ENCODE results near the gene ELOA. TPM values are rescaled to one million over a fixed set of nuclear protein-coding genes. Genes with fewer than 3 reads are reported as not detected.

Gene ELOA
- total and polyA plus RNA-seq, 2 of the 13 experiments (the other 11 are each of a cell fraction or from before 2014, with no cell fraction given), result 14.2 to 28.5 TPM

DNA sequence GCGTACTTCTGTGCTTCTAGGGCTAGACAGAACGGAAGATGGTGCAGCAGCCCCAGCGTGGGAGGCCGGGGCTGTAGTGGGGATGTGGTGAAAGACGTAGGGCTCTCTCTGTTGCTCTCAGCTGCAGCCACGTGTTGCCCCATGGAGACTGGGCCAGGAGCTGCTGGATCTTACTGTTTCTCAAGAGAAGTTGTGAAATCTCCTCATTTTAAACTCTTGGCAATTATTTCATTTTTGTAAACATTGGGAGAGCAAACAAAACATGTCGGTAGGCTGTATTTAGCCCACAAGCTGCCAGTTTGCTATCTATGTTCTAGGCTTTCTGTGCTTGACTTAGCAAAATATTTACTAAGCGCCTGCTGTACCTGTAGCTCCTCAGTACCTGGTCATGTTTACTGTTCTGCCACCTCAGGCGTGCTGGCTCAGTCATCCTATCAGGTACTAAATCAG, 15.9 kb upstream of the ELOA start (continued):
- TF ChIP-seq, protein P1, sequence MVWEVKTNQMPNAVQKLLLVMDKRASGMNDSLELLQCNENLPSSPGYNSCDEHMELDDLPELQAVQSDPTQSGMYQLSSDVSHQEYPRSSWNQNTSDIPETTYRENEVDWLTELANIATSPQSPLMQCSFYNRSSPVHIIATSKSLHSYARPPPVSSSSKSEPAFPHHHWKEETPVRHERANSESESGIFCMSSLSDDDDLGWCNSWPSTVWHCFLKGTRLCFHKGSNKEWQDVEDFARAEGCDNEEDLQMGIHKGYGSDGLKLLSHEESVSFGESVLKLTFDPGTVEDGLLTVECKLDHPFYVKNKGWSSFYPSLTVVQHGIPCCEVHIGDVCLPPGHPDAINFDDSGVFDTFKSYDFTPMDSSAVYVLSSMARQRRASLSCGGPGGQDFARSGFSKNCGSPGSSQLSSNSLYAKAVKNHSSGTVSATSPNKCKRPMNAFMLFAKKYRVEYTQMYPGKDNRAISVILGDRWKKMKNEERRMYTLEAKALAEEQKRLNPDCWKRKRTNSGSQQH (CRISPR knock-in tag; IDR thresholded peaks at IDR 0.05; ENCODE audit: low read depth), result 0 out of 2 replicates have a peak, but pooled peaks have one; percentile 58
- TF ChIP-seq PHF21A (CRISPR knock-in tag; IDR thresholded peaks at IDR 0.05) (peak; percentile 76; the same call in 1 of the 2 replicates), HDAC2 (CRISPR knock-in tag; IDR thresholded peaks at IDR 0.05) (peak; percentile 57), NAIF1 (CRISPR knock-in tag; IDR thresholded peaks at IDR 0.05; ENCODE audit: borderline replicate concordance) (no peak), FOXJ3 (CRISPR knock-in tag; IDR thresholded peaks at IDR 0.05; ENCODE audit: borderline replicate concordance) (peak; percentile 89; the same call in 1 of the 2 replicates), PRMT3 (CRISPR knock-in tag; IDR thresholded peaks at IDR 0.05; ENCODE audit: borderline replicate concordance, low read depth) (no peak), FOXA1 (IDR thresholded peaks at IDR 0.05) (no peak), FOXA1 (CRISPR knock-in tag; IDR thresholded peaks at IDR 0.05) (peak; percentile 70), MEF2D (CRISPR knock-in tag; IDR thresholded peaks at IDR 0.05) (peak; percentile 66; the same call in 1 of the 2 replicates)
- TF ChIP-seq, protein P2, sequence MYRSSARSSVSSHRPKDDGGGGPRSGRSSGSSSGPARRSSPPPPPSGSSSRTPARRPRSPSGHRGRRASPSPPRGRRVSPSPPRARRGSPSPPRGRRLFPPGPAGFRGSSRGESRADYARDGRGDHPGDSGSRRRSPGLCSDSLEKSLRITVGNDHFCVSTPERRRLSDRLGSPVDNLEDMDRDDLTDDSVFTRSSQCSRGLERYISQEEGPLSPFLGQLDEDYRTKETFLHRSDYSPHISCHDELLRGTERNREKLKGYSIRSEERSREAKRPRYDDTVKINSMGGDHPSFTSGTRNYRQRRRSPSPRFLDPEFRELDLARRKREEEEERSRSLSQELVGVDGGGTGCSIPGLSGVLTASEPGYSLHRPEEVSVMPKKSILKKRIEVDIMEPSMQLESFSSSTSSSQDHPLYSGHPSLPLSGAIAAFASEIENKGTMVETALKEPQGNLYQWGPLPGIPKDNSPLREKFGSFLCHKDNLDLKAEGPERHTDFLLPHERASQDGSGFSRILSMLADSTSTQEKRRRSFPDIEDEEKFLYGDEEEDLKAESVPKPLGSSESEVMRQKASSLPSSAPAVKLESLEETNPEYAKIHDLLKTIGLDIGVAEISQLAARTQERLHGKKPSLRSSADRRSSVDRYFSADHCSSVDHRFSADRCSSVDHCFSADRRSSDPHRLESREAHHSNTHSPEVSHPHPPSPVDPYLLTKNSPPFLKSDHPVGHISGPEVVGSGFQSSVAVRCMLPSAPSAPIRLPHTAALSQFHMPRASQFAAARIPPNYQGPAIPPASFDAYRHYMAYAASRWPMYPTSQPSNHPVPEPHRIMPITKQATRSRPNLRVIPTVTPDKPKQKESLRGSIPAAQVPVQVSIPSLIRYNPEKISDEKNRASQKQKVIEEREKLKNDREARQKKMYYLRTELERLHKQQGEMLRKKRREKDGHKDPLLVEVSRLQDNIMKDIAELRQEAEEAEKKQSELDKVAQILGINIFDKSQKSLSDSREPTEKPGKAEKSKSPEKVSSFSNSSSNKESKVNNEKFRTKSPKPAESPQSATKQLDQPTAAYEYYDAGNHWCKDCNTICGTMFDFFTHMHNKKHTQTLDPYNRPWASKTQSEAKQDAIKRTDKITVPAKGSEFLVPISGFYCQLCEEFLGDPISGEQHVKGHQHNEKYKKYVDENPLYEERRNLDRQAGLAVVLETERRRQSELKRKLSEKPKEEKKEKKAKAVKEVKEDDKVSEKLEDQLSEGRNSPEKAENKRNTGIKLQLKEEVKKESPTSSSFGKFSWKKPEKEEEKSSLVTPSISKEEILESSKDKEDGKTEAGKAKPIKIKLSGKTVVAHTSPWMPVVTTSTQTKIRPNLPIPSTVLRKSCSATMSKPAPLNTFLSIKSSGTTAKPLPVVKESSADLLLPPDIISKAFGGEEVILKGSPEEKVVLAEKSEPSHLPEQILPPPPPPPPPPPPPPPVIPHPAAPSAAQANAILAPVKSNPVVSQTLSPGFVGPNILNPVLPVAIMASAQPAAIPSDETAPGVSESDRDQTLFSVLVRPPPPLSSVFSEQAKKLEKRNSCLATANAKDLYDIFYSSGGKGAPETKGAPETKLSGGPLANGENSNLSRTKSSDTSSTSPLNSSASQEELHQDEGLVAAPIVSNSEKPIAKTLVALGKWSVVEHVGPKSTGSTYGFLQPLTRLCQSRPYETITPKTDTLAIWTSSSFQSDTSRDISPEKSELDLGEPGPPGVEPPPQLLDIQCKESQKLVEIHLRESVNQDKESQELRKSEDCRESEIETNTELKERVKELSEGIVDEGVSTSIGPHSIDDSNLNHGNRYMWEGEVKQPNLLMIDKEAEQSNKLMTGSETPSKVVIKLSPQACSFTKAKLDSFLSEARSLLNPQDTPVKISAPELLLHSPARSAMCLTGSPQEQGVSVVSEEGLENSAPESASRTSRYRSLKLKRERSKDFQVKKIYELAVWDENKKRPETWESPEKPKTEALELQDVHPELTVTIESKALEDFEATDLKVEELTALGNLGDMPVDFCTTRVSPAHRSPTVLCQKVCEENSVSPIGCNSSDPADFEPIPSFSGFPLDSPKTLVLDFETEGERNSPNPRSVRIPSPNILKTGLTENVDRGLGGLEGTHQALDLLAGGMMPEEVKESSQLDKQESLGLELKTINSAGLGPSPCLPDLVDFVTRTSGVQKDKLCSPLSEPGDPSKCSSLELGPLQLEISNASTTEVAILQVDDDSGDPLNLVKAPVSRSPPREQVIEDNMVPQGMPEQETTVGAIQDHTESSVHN (CRISPR knock-in tag; IDR thresholded peaks at IDR 0.05), result no peak
- TF ChIP-seq, protein P3, sequence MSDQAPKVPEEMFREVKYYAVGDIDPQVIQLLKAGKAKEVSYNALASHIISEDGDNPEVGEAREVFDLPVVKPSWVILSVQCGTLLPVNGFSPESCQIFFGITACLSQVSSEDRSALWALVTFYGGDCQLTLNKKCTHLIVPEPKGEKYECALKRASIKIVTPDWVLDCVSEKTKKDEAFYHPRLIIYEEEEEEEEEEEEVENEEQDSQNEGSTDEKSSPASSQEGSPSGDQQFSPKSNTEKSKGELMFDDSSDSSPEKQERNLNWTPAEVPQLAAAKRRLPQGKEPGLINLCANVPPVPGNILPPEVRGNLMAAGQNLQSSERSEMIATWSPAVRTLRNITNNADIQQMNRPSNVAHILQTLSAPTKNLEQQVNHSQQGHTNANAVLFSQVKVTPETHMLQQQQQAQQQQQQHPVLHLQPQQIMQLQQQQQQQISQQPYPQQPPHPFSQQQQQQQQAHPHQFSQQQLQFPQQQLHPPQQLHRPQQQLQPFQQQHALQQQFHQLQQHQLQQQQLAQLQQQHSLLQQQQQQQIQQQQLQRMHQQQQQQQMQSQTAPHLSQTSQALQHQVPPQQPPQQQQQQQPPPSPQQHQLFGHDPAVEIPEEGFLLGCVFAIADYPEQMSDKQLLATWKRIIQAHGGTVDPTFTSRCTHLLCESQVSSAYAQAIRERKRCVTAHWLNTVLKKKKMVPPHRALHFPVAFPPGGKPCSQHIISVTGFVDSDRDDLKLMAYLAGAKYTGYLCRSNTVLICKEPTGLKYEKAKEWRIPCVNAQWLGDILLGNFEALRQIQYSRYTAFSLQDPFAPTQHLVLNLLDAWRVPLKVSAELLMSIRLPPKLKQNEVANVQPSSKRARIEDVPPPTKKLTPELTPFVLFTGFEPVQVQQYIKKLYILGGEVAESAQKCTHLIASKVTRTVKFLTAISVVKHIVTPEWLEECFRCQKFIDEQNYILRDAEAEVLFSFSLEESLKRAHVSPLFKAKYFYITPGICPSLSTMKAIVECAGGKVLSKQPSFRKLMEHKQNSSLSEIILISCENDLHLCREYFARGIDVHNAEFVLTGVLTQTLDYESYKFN (CRISPR knock-in tag; conservative IDR thresholded peaks at IDR 0.05), result peak; percentile 75
- TF ChIP-seq, protein P4, sequence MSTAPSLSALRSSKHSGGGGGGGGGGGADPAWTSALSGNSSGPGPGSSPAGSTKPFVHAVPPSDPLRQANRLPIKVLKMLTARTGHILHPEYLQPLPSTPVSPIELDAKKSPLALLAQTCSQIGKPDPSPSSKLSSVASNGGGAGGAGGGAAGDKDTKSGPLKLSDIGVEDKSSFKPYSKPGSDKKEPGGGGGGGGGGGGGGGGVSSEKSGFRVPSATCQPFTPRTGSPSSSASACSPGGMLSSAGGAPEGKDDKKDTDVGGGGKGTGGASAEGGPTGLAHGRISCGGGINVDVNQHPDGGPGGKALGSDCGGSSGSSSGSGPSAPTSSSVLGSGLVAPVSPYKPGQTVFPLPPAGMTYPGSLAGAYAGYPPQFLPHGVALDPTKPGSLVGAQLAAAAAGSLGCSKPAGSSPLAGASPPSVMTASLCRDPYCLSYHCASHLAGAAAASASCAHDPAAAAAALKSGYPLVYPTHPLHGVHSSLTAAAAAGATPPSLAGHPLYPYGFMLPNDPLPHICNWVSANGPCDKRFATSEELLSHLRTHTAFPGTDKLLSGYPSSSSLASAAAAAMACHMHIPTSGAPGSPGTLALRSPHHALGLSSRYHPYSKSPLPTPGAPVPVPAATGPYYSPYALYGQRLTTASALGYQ (CRISPR knock-in tag; IDR thresholded peaks at IDR 0.05), result 0 out of 2 replicates have a peak, but pooled peaks have one; percentile 37
- TF ChIP-seq, protein P5, sequence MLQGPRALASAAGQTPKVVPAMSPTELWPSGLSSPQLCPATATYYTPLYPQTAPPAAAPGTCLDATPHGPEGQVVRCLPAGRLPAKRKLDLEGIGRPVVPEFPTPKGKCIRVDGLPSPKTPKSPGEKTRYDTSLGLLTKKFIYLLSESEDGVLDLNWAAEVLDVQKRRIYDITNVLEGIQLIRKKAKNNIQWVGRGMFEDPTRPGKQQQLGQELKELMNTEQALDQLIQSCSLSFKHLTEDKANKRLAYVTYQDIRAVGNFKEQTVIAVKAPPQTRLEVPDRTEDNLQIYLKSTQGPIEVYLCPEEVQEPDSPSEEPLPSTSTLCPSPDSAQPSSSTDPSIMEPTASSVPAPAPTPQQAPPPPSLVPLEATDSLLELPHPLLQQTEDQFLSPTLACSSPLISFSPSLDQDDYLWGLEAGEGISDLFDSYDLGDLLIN (CRISPR knock-in tag; IDR thresholded peaks at IDR 0.05; ENCODE audit: borderline replicate concordance), result no peak
